H9 (cell line): ENCODE data around the gene MSI2. TPM values are rescaled to one million over a fixed set of nuclear protein-coding genes. Genes with fewer than 3 reads are reported as not detected.

Experiments
- DNase-seq: peaks from one replicate; pipeline ENCODE4 v3.0.0-alpha.2; 2017
- H2AFZ ChIP-seq: one replicate; pipeline ENCODE4 v1.6.1; 2013; ENCODE audit warnings: mild to moderate bottlenecking, low read length, control low read depth, moderate library complexity
- H2AK5ac ChIP-seq: 2 replicates; pipeline ENCODE4 v1.6.1; 2013; ENCODE audit warnings: low read length, control low read depth, mixed read lengths; ENCODE audit not compliant: insufficient read length
- H2BK120ac ChIP-seq: one replicate; pipeline ENCODE4 v1.6.1; 2013; ENCODE audit warnings: low read depth, mild to moderate bottlenecking, low read length, control low read depth, inconsistent platforms; ENCODE audit not compliant: poor library complexity, severe bottlenecking
- H2BK12ac ChIP-seq: 2 replicates; pipeline ENCODE4 v1.6.1; 2013; ENCODE audit warnings: low read length, control low read depth, mixed read lengths, low read depth; ENCODE audit not compliant: insufficient read length
- H2BK15ac ChIP-seq: 2 replicates; pipeline ENCODE4 v1.6.1; 2013; ENCODE audit warnings: low read depth, low read length, control low read depth
- H2BK20ac ChIP-seq: one replicate; pipeline ENCODE4 v1.6.1; 2013; ENCODE audit warnings: low read depth, mild to moderate bottlenecking, low read length, control low read depth, inconsistent platforms; ENCODE audit not compliant: poor library complexity, severe bottlenecking
- H2BK5ac ChIP-seq: 2 replicates; pipeline ENCODE4 v1.6.1; 2013; ENCODE audit warnings: low read length, control low read depth, mixed read lengths; ENCODE audit not compliant: insufficient read length
- H3K14ac ChIP-seq: 2 replicates; pipeline ENCODE4 v1.6.1; 2013; ENCODE audit warnings: low read length, control low read depth; ENCODE audit not compliant: insufficient read depth
- H3K18ac ChIP-seq: 2 replicates; pipeline ENCODE4 v1.6.1; 2013; ENCODE audit warnings: low read depth, mild to moderate bottlenecking, mixed read lengths, low read length, control low read depth; ENCODE audit not compliant: insufficient read length
- H3K23ac ChIP-seq: 2 replicates; pipeline ENCODE4 v1.6.1; 2013; ENCODE audit warnings: low read length, control low read depth, mixed read lengths, low read depth; ENCODE audit not compliant: insufficient read length
- H3K23me2 ChIP-seq: 2 replicates; pipeline ENCODE4 v1.6.1; 2013; ENCODE audit warnings: low read depth, mild to moderate bottlenecking, mixed read lengths, low read length, control low read depth; ENCODE audit not compliant: insufficient read length, poor library complexity, severe bottlenecking
- H3K27ac ChIP-seq: 2 replicates; pipeline ENCODE4 v1.5.1; 2013; ENCODE audit warnings: low read length, control low read depth, mixed read lengths, low read depth; ENCODE audit not compliant: insufficient read length
- H3K27me3 ChIP-seq: 2 replicates; pipeline ENCODE4 v1.6.1; 2013; ENCODE audit warnings: low read length, control low read depth, inconsistent platforms; ENCODE audit not compliant: insufficient read depth
- H3K4ac ChIP-seq: 2 replicates; pipeline ENCODE4 v1.6.1; 2013; ENCODE audit warnings: low read depth, mild to moderate bottlenecking, control low read depth, inconsistent platforms, low read length, moderate library complexity
- H3K4me1 ChIP-seq: 2 replicates; pipeline ENCODE4 v1.6.1; 2013; ENCODE audit warnings: low read length, control low read depth, inconsistent platforms; ENCODE audit not compliant: insufficient read depth
- H3K4me2 ChIP-seq: 2 replicates; pipeline ENCODE4 v1.6.1; 2013; ENCODE audit warnings: low read length, control low read depth, mixed read lengths; ENCODE audit not compliant: insufficient read length, insufficient read depth
- H3K56ac ChIP-seq: 2 replicates; pipeline ENCODE4 v1.6.1; 2013; ENCODE audit warnings: low read depth, mild to moderate bottlenecking, mixed read lengths, low read length, control low read depth; ENCODE audit not compliant: insufficient read length
- H3K79me1 ChIP-seq: 2 replicates; pipeline ENCODE4 v1.6.1; 2013; ENCODE audit warnings: low read depth, mild to moderate bottlenecking, moderate library complexity, low read length, control low read depth, inconsistent platforms; ENCODE audit not compliant: insufficient read depth, poor library complexity, severe bottlenecking
- H3K79me2 ChIP-seq: 2 replicates; pipeline ENCODE4 v1.6.1; 2013; ENCODE audit warnings: low read length, control low read depth, inconsistent platforms; ENCODE audit not compliant: insufficient read depth
- H3K9ac ChIP-seq: 2 replicates; pipeline ENCODE4 v1.6.1; 2013; ENCODE audit warnings: low read length, control low read depth, mixed read lengths; ENCODE audit not compliant: insufficient read length; ENCODE audit errors: extremely low read depth
- H3K9me3 ChIP-seq: one replicate; pipeline ENCODE4 v1.6.1; 2013; ENCODE audit warnings: low read depth, low read length, inconsistent platforms; ENCODE audit not compliant: control insufficient read depth
- H3T11ph ChIP-seq: one replicate; pipeline ENCODE4 v1.6.1; 2013; ENCODE audit warnings: mild to moderate bottlenecking, low read length, control low read depth, inconsistent platforms
- H4K20me1 ChIP-seq: one replicate; pipeline ENCODE4 v1.6.1; 2013; ENCODE audit not compliant: control insufficient read depth, insufficient read length, insufficient read depth
- H4K5ac ChIP-seq: 2 replicates; pipeline ENCODE4 v1.6.1; 2013; ENCODE audit warnings: low read depth, mild to moderate bottlenecking, mixed read lengths, low read length, control low read depth; ENCODE audit not compliant: insufficient read length
- H4K8ac ChIP-seq: replicated peaks from 2 replicates; pipeline ENCODE4 v1.6.1; 2013; ENCODE audit warnings: low read length, control low read depth, mixed read lengths, low read depth; ENCODE audit not compliant: insufficient read length
- H4K91ac ChIP-seq: 2 replicates; pipeline ENCODE4 v1.6.1; 2013; ENCODE audit warnings: low read depth, mild to moderate bottlenecking, moderate library complexity, mixed read lengths, low read length, control low read depth; ENCODE audit not compliant: insufficient read length
- H3K27ac Mint-ChIP-seq, 3 experiments: 2 replicates in 2 of 3; 3 replicates in 1 of 3; pipeline ENCODE4 v1.8.0; 2020 to 2021; ENCODE audit warnings: mixed read lengths in 3 of 3, mild to moderate bottlenecking in 1 of 3, moderate library complexity in 1 of 3
- H3K27me3 Mint-ChIP-seq: 2 replicates; pipeline ENCODE4 v1.8.0; 2021; ENCODE audit warnings: low read depth, mild to moderate bottlenecking, moderate library complexity, mixed read lengths
- H3K36me3 Mint-ChIP-seq, 3 experiments: 2 replicates in 2 of 3; 3 replicates in 1 of 3; pipeline ENCODE4 v1.8.0; 2020 to 2021; ENCODE audit warnings: low read depth in 3 of 3, mixed read lengths in 3 of 3; ENCODE audit not compliant: insufficient read depth in 1 of 3
- H3K4me1 Mint-ChIP-seq, 2 experiments: 2 replicates each; pipeline ENCODE4 v1.8.0; 2020; ENCODE audit warnings: mixed read lengths in 2 of 2
- H3K4me3 Mint-ChIP-seq, 2 experiments: 2 replicates in 1 of 2; 3 replicates in 1 of 2; pipeline ENCODE4 v1.8.0; 2020 to 2021; ENCODE audit warnings: mild to moderate bottlenecking in 2 of 2, mixed read lengths in 2 of 2, moderate library complexity in 1 of 2
- H3K9me3 Mint-ChIP-seq, 2 experiments: 2 replicates in 1 of 2; 3 replicates in 1 of 2; pipeline ENCODE4 v1.8.0; 2020; ENCODE audit warnings: mild to moderate bottlenecking in 2 of 2, mixed read lengths in 2 of 2, moderate library complexity in 1 of 2
- CTCF ChIP-seq: fragments of 200-600 bp; sonication (generic); conservative IDR thresholded peaks from 3 replicates; pipeline ENCODE4 v1.8.0; 2021; ENCODE audit warnings: antibody characterized with exemption, mild to moderate bottlenecking
- WGBS: extraction: QIAGEN DNeasy Blood & Tissue Kit; methylation state at CpG from one replicate; pipeline ENCODE4 v1.1.7; 2013; ENCODE audit warnings: missing lambda C conversion rate, low lambda C conversion rate, mixed read lengths; ENCODE audit not compliant: insufficient read length; ENCODE audit errors: extremely low coverage; 5-methylcytosine and 5-hydroxymethylcytosine counted together
- total RNA-seq: library from RNA; stranded (reverse); gene quantifications from 2 replicates; pipeline ENCODE4 v1.2.1, GENCODE V29; 2021

Gene MSI2
- total RNA-seq, 1 experiment from 2014 or later: 98.5 TPM

GRCh38 chr17:57400648-57401047 is 144.3 kb downstream of the MSI2 start:
- H3K4ac ChIP-seq: no peak overlapping the region
- Mint-ChIP-seq H3K4me3 (no peak overlapping the region), H3K36me3 (peaks cover 5 to 13% (median 5%) of the 10 kb centered on the region in 3 experiments; a peak in 3 of 7 replicates), H3K4me1 (peaks cover 21 to 43% of the 10 kb centered on the region in 2 experiments), H3K27ac (peak overlapping the region; percentile 8 to 24 (median 20); a peak in 4 of 7 replicates), H3K27me3 (no peaks in the 10 kb centered on the region; the same call in 1 of the 2 replicates), H3K9me3 (no peaks in the 10 kb centered on the region)
- no peak overlapping the region for H2BK12ac ChIP-seq
- H3K79me2 ChIP-seq: no peaks in the 10 kb centered on the region; the same call in 1 of the 2 replicates
- no peaks in the 10 kb centered on the region; the same call in 1 of the 2 replicates for H3K4me1 ChIP-seq
- no peak overlapping the region for H2BK15ac ChIP-seq
- H2AFZ ChIP-seq: no peak overlapping the region
- H3K23me2 ChIP-seq: no peaks in the 10 kb centered on the region
- H3K14ac ChIP-seq: no peak overlapping the region
- no peak overlapping the region for H3T11ph ChIP-seq
- H4K5ac ChIP-seq: no peak overlapping the region
- H3K27me3 ChIP-seq: no peaks in the 10 kb centered on the region
- H4K8ac ChIP-seq: no peak overlapping the region
- no peak for TF ChIP-seq CTCF
- no peak overlapping the region for H3K27ac ChIP-seq
- no peak overlapping the region for H2BK5ac ChIP-seq
- H4K91ac ChIP-seq: no peak overlapping the region
- H4K20me1 ChIP-seq: no peaks in the 10 kb centered on the region
- H3K4me2 ChIP-seq: no peak overlapping the region
- H3K18ac ChIP-seq: no peak overlapping the region
- no peak overlapping the region for H2AK5ac ChIP-seq
- H3K79me1 ChIP-seq: no peaks in the 10 kb centered on the region
- no peak for DNase-seq
- no peak overlapping the region for H3K23ac ChIP-seq
- H3K56ac ChIP-seq: no peak overlapping the region
- H3K9me3 ChIP-seq: no peaks in the 10 kb centered on the region
- H3K9ac ChIP-seq: no peak overlapping the region
- no CpG with 5 or more reads among the region's 8 CpGs for WGBS
- no peak overlapping the region for H2BK20ac ChIP-seq
- H2BK120ac ChIP-seq: no peak overlapping the region
